Endodermal cell (in vitro differentiated cells): ENCODE measurements around the gene ACVRL1. TPM values are rescaled to one million over a fixed set of nuclear protein-coding genes. Genes with fewer than 3 reads are reported as not detected.
A peak's percentile ranks its signal among the peaks of the same experiment; 100 is the strongest.

ENCODE experiments used
- DNase-seq: peaks from one replicate; pipeline ENCODE4 v3.0.0-alpha.2; 2017
- H3K27ac ChIP-seq: 2 replicates; pipeline ENCODE4 v1.5.1; 2013; ENCODE audit warnings: mild to moderate bottlenecking, low read depth, low read length, moderate library complexity
- H3K27me3 ChIP-seq: 2 replicates; pipeline ENCODE4 v1.6.1; 2013; ENCODE audit warnings: mild to moderate bottlenecking, low read length, moderate library complexity; ENCODE audit not compliant: insufficient read depth, control insufficient read depth, poor library complexity, severe bottlenecking
- H3K36me3 ChIP-seq: 2 replicates; pipeline ENCODE4 v1.7.0; 2013; ENCODE audit warnings: mild to moderate bottlenecking, low read length, moderate library complexity; ENCODE audit not compliant: control insufficient read depth, insufficient read depth
- H3K4me1 ChIP-seq: one replicate; pipeline ENCODE4 v1.7.0; 2013; ENCODE audit warnings: low read length; ENCODE audit not compliant: control insufficient read depth, insufficient read depth
- H3K4me3 ChIP-seq: 2 replicates; pipeline ENCODE4 v1.5.1; 2013; ENCODE audit warnings: mild to moderate bottlenecking, low read length, moderate library complexity
- H3K9ac ChIP-seq: 2 replicates; pipeline ENCODE4 v1.6.1; 2013; ENCODE audit warnings: mild to moderate bottlenecking, low read length, moderate library complexity; ENCODE audit not compliant: poor library complexity, severe bottlenecking; ENCODE audit errors: extremely low read depth
- H3K9me3 ChIP-seq: 2 replicates; pipeline ENCODE4 v1.6.1; 2013; ENCODE audit warnings: mild to moderate bottlenecking, low read length, moderate library complexity; ENCODE audit not compliant: control insufficient read depth
- H3K27ac Mint-ChIP-seq: 2 replicates; pipeline ENCODE4 v1.8.0; 2020; ENCODE audit warnings: mixed read lengths
- H3K27me3 Mint-ChIP-seq: 2 replicates; pipeline ENCODE4 v1.8.0; 2021; ENCODE audit warnings: mild to moderate bottlenecking, mixed read lengths; ENCODE audit not compliant: insufficient read depth
- H3K36me3 Mint-ChIP-seq: 2 replicates; pipeline ENCODE4 v1.8.0; 2020; ENCODE audit warnings: low read depth, mixed read lengths
- H3K4me1 Mint-ChIP-seq: 2 replicates; pipeline ENCODE4 v1.8.0; 2020; ENCODE audit warnings: mixed read lengths
- H3K4me3 Mint-ChIP-seq: 2 replicates; pipeline ENCODE4 v1.8.0; 2020; ENCODE audit warnings: mild to moderate bottlenecking, moderate library complexity, mixed read lengths
- H3K9me3 Mint-ChIP-seq: 2 replicates; pipeline ENCODE4 v1.8.0; 2020; ENCODE audit warnings: mild to moderate bottlenecking, mixed read lengths
- WGBS, 2 experiments: methylation state at CpG; one replicate each; pipeline versions ENCODE4 v1.1.5 to v1.1.7; 2013; ENCODE audit warnings: missing lambda C conversion rate in 2 of 2, mixed read lengths in 1 of 2; ENCODE audit not compliant: insufficient coverage in 1 of 2, insufficient read length in 1 of 2; 5-methylcytosine and 5-hydroxymethylcytosine counted together
- total RNA-seq, 2 donors: library from RNA; stranded (reverse); fragmentation: NEBNext Ultra II Directional in 1 of 2; extraction: Animal tissue kit (Norgen Biotek cat#: 25700) in 1 of 2; gene quantifications; 2 replicates in 1 of 2; 3 replicates in 1 of 2; pipeline ENCODE4 v1.2.1, GENCODE V29; 2021
- TF ChIP-seq, protein P1 (sequence below): fragments of 200-600 bp; sonication (generic); conservative IDR thresholded peaks from 2 replicates; pipeline ENCODE4 v1.5.0; 2021; ENCODE audit warnings: antibody characterized with exemption, mild to moderate bottlenecking

ACVRL1 gene
- total RNA-seq, 2 donors from 2014 or later: 0.42 to 0.64 TPM

GRCh38 chr12:51901881-51902280 is 5.4 kb upstream of the ACVRL1 start:
- WGBS, 2 experiments: 94 to 98% methylated on average over 9 to 11 of the region's 11 CpGs
- Mint-ChIP-seq H3K4me3 (no peak overlapping the region), H3K27ac (no peak overlapping the region), H3K27me3 (peaks cover 19% of the 10 kb centered on the region), H3K36me3 (no peaks in the 10 kb centered on the region), H3K9me3 (no peaks in the 10 kb centered on the region), H3K4me1 (peaks cover 5% of the 10 kb centered on the region)
- DNase-seq: no peak
- Histone ChIP-seq H3K9ac (no peak overlapping the region), H3K36me3 (no peaks in the 10 kb centered on the region), H3K9me3 (no peaks in the 10 kb centered on the region), H3K4me1 (no peaks in the 10 kb centered on the region), H3K27me3 (peaks cover 17% of the 10 kb centered on the region), H3K4me3 (no peak overlapping the region), H3K27ac (no peak overlapping the region)
- TF ChIP-seq, protein P1, sequence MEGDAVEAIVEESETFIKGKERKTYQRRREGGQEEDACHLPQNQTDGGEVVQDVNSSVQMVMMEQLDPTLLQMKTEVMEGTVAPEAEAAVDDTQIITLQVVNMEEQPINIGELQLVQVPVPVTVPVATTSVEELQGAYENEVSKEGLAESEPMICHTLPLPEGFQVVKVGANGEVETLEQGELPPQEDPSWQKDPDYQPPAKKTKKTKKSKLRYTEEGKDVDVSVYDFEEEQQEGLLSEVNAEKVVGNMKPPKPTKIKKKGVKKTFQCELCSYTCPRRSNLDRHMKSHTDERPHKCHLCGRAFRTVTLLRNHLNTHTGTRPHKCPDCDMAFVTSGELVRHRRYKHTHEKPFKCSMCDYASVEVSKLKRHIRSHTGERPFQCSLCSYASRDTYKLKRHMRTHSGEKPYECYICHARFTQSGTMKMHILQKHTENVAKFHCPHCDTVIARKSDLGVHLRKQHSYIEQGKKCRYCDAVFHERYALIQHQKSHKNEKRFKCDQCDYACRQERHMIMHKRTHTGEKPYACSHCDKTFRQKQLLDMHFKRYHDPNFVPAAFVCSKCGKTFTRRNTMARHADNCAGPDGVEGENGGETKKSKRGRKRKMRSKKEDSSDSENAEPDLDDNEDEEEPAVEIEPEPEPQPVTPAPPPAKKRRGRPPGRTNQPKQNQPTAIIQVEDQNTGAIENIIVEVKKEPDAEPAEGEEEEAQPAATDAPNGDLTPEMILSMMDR: no peak

- H3K27me3 Mint-ChIP-seq: peaks cover 35% of the 10 kb centered on the region
- no peak overlapping the region for H3K4me3 ChIP-seq
- no peak overlapping the region for H3K27ac ChIP-seq
- DNase-seq: no peak
- H3K36me3 ChIP-seq: no peaks in the 10 kb centered on the region
- no peaks in the 10 kb centered on the region for H3K36me3 Mint-ChIP-seq
- peaks cover 45% of the 10 kb centered on the region for H3K27me3 ChIP-seq
- H3K27ac Mint-ChIP-seq: no peak overlapping the region
- peaks cover 5% of the 10 kb centered on the region for H3K4me1 Mint-ChIP-seq
- no peaks in the 10 kb centered on the region for H3K9me3 ChIP-seq
- H3K4me1 ChIP-seq: no peaks in the 10 kb centered on the region
- no peak overlapping the region for H3K9ac ChIP-seq
- no peak overlapping the region for H3K4me3 Mint-ChIP-seq
- H3K9me3 Mint-ChIP-seq: no peaks in the 10 kb centered on the region
- TF ChIP-seq, protein P1: no peak
Measured at GRCh38 chr12:51904951-51905470, 2.3 kb upstream of the ACVRL1 start.

DNA sequence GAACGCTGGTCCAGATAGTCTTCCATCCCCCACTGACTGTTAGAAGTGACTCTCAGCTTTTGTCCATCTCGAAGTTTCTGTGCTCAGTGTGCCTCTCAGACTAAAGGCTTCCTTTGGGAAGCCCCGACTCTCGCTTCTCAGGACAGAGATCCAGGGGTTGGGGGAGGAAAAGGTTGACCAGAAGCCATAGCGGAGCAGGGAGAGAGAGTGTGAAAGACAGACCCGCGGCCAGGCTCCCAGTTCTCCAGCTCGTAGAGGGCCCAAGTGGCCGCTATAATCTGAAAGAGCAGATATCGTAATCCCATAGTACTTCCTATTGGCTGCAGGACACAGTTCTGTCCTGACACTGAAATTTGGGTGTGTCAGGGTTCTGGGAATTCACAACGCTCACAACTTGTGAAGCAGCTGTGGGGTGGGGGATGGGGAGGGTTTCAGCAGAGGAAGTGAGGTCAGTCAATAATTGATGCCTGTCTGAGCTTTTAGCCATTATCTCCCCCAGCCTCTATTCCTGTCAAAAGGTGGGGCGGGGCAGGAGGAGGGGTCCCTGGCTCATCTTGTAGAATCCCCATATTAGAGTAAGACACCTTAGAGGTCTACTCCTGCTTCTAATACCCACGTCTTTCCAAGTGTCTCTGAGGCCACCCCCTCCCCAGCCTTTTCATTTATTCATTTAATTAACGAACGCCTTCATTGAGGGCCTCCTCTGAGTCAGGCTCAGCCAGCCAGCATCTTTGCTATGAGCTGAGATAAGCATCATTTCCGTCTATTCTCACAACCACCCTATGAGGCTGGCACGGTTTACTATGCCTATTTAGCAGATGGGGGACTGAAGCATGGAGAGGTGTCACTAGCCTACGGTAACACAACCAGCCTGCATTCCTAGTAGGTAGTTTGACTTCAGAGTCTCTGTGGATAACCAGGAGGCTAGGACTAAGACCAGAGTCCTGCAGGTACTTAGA is 1.6 kb upstream of the ACVRL1 start:
- peak; percentile 62 for DNase-seq
- peaks cover 45% of the 10 kb centered on the region for H3K27me3 ChIP-seq
- H3K36me3 ChIP-seq: no peaks in the 10 kb centered on the region
- Mint-ChIP-seq H3K27ac (no peak overlapping the region), H3K9me3 (no peaks in the 10 kb centered on the region), H3K4me1 (peaks cover 5% of the 10 kb centered on the region), H3K36me3 (no peaks in the 10 kb centered on the region), H3K4me3 (no peak overlapping the region), H3K27me3 (peaks cover 40% of the 10 kb centered on the region)
- H3K9me3 ChIP-seq: no peaks in the 10 kb centered on the region
- 77 to 84% methylated on average over 11 to 18 of the region's 18 CpGs for WGBS, 2 experiments
- no peak overlapping the region for H3K27ac ChIP-seq
- H3K9ac ChIP-seq: no peak overlapping the region
- TF ChIP-seq, protein P1: no peak
- no peak overlapping the region for H3K4me3 ChIP-seq
- H3K4me1 ChIP-seq: no peaks in the 10 kb centered on the region
